GM12801 (cell line): ENCODE results near the gene HELZ.

ENCODE experiments used
- CTCF ChIP-seq: IDR thresholded peaks from one replicate; pipeline ENCODE4 v1.5.1; 2011; ENCODE audit warnings: control low read depth; ENCODE audit not compliant: insufficient read length; ENCODE audit errors: extremely low read depth

The HELZ gene

GRCh38 chr17:67038861-67039365 lies 206.1 kb downstream of the HELZ start:
- no peak for TF ChIP-seq CTCF

- no peak for TF ChIP-seq CTCF
These were observed 209.6 kb downstream of the HELZ start for GRCh38 chr17:67035131-67036083.

GRCh38 chr17:67033613-67034012 lies 211.4 kb downstream of the HELZ start:
- TF ChIP-seq CTCF = no peak

GRCh38 chr17:67032985-67033384 lies 212.0 kb downstream of the HELZ start:
- no peak for TF ChIP-seq CTCF

- TF ChIP-seq CTCF = no peak
These were observed 212.6 kb downstream of the HELZ start for GRCh38 chr17:67032382-67032781.

GRCh38 chr17:67030641-67031040 lies 214.4 kb downstream of the HELZ start:
- TF ChIP-seq CTCF = no peak

- no peak for TF ChIP-seq CTCF
These were observed 217.9 kb downstream of the HELZ start for GRCh38 chr17:67027031-67027628.
